ENCODE measurements around the gene MAGEA11. TPM values are rescaled to one million over a fixed set of nuclear protein-coding genes. Genes with fewer than 3 reads are reported as not detected.
"Not testable (repeated sequence)": the region's sequence is repeated elsewhere in the genome, so short reads cannot be mapped to it uniquely, and the experiment has no call there.

MAGEA11 gene
- total RNA-seq, 2 donors from 2014 or later: 5.6 TPM; not detected in 1

DNA sequence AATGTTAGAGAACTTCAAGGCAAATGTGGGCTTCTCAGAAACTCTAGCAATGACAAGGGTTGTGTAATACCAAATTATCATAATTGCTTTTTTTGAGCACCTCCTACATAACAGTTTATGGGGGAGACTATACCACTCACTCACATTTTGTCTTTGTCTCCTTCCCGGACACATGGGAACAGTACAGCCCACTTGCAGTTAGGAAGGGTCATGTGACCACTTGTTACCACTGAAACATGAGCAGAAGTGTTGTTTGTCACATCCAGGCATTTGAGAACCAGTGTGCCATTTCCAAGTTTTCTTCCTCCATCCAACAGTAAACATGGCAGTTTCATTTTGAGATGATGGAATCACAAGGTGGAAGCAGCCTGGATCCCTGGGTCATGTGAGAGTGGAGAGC, 6.9 kb downstream of the MAGEA11 start:
- no peak for DNase-seq (ENCODE audit: low spot score)
- 67% methylated on average over 1 of the region's 1 CpG for WGBS
- H3K9me3 ChIP-seq: no peaks in the 10 kb centered on the region
- H3K27ac ChIP-seq: no peak overlapping the region
- H3K4me3 ChIP-seq: no peak overlapping the region
- H3K36me3 ChIP-seq: no peaks in the 10 kb centered on the region
- no peak for TF ChIP-seq POLR2AphosphoS5 (IDR thresholded peaks at IDR 0.05)
- no peak for TF ChIP-seq POLR2A (IDR thresholded peaks at IDR 0.05)
- no peak for TF ChIP-seq CTCF (IDR thresholded peaks at IDR 0.05)
- H3K4me1 ChIP-seq (replicated peaks): no peaks in the 10 kb centered on the region
- no peaks in the 10 kb centered on the region for H3K27me3 ChIP-seq (replicated peaks; ENCODE audit: insufficient read depth)
- intact Hi-C loops (cut with DNase I): no loop called here

DNA sequence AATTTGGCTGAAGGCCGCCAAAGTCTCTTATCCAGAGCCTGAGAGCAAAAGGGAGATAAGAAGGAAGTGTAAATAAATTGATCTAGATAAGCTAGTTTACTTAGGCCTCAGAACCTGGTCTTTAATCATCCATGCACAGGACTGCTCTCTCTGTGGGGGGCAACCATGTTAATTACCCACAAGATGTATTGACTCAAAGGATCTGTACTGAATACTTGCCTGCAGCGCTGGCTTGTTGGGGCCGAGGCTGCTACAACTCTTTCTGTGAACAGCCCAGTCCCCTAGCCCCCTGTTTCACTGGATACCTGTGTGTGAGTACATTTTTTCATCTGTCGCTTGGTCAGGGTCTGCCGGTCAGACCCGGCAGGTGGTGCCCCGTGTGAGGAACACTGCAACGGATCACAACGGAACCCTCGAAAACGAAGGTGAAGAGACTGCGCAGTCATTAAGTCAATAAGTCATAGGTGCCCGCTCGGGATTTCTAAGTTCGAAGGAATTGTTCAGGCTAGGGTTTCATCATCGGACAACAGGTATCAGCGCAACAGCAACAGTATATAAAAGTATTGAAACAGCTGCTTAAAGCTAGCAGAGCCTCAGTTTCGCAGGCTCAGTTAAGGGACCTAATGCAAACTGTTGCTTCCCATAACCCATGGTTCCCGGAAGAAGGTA, 8.3 kb downstream of the MAGEA11 start:
- H3K36me3 ChIP-seq: no peaks in the 10 kb centered on the region
- 54% methylated on average over 19 of the region's 19 CpGs for WGBS
- TF ChIP-seq CTCF (IDR thresholded peaks at IDR 0.05) (no peak), POLR2AphosphoS5 (IDR thresholded peaks at IDR 0.05) (no peak), POLR2A (IDR thresholded peaks at IDR 0.05) (no peak)
- H3K4me1 ChIP-seq (replicated peaks): no peaks in the 10 kb centered on the region
- H3K27ac ChIP-seq: no peak overlapping the region
- DNase-seq (ENCODE audit: low spot score): no peak
- no peaks in the 10 kb centered on the region for H3K27me3 ChIP-seq (replicated peaks; ENCODE audit: insufficient read depth)
- intact Hi-C loops (cut with DNase I): no loop called here
- no peaks in the 10 kb centered on the region for H3K9me3 ChIP-seq
- H3K4me3 ChIP-seq: no peak overlapping the region

- intact Hi-C loops (cut with DNase I): not testable (repeated sequence)
These were observed 9.4 kb downstream of the MAGEA11 start for GRCh38 chrX:149721241-149721640.

DNA sequence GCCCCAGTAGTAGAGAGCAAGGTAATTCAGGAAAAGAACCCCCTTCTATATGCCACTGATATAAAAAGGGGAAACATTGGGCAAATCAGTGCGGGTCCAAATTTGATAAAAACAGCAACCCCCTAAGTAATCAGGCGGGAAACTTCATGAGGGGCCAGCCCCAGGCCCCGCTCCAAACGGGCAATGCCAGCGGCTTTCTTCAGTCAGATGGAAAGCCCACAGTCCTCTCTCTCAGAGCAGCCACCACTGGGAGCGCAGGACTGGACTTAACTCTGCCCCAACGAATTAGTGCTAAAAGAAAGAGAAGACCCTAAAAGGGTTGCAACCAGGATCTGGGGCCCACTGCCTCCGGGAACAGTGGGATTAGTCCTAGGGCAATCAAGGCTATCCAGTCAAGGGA, 9.9 kb downstream of the MAGEA11 start:
- DNase-seq (ENCODE audit: low spot score): no peak

More at GRCh38 chrX:149721241-149721640, 9.4 kb downstream of the MAGEA11 start:
- H3K36me3 ChIP-seq; H3K4me3 ChIP-seq; DNase-seq (ENCODE audit: low spot score); H3K4me1 ChIP-seq (replicated peaks); H3K27ac ChIP-seq; H3K27me3 ChIP-seq (replicated peaks; ENCODE audit: insufficient read depth); H3K9me3 ChIP-seq: not testable (repeated sequence)
- 88% methylated on average over 7 of the region's 7 CpGs for WGBS

DNA sequence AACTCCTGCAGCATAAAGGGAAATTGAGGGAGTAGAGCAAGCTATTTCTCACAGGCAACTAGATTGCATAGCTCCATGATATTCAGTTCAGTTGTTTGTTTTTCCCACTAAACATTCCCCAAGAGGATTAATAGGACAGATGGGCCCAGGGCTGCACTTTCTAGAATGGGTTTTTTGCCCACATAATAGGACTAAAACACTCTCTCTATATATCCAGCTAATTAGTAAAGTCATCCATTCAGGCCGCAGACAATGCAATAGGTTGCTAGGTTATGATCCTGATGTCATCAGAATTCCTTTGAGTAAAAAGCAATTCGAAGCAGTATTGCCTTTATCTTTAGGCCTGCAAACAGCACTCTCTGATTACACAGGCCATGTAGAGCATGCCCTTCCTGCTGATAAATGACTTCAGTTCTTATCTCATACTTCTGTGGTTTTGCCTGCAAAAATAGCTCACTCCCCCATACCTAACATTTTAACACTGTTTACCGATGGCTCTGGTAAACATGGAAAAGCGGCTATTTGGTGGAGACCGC, 11.8 kb downstream of the MAGEA11 start:
- H3K9me3 ChIP-seq; DNase-seq (ENCODE audit: low spot score); H3K4me3 ChIP-seq; H3K4me1 ChIP-seq (replicated peaks); intact Hi-C loops (cut with DNase I); H3K27ac ChIP-seq; H3K27me3 ChIP-seq (replicated peaks; ENCODE audit: insufficient read depth); H3K36me3 ChIP-seq: not testable (repeated sequence)
- WGBS: 65% methylated on average over 3 of the region's 5 CpGs

More for the DNA sequence above, 9.9 kb downstream of the MAGEA11 start:
- no peaks in the 10 kb centered on the region for H3K9me3 ChIP-seq
- TF ChIP-seq CTCF (IDR thresholded peaks at IDR 0.05) (no peak), POLR2AphosphoS5 (IDR thresholded peaks at IDR 0.05) (no peak), POLR2A (IDR thresholded peaks at IDR 0.05) (no peak)
- no peak overlapping the region for H3K27ac ChIP-seq
- no peaks in the 10 kb centered on the region for H3K4me1 ChIP-seq (replicated peaks)
- no peaks in the 10 kb centered on the region for H3K27me3 ChIP-seq (replicated peaks; ENCODE audit: insufficient read depth)
- H3K36me3 ChIP-seq: no peaks in the 10 kb centered on the region
- WGBS: 96% methylated on average over 8 of the region's 8 CpGs
- intact Hi-C loops (cut with DNase I): no loop called here
- no peak overlapping the region for H3K4me3 ChIP-seq

DNA sequence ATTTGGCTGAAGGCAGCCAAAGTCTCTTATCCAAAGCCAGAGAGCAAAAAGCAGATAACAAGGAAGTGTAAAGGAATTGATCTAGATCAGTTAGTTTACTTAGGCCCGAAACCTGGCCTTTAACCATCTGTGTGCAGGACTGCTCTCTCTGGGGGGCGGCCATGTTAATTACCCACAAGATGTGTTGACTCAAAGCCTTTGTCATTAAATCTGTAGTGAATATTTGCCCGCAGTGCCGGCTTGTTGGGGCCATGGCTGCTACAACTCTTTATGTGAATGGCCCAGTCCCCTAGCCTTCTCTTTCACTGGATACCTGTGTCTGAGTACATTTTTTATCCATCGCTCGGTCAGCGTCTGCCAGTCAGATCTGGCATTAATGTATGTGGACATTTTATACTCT, 15.4 kb downstream of the MAGEA11 start:
- H3K36me3 ChIP-seq; DNase-seq (ENCODE audit: low spot score); H3K27ac ChIP-seq; H3K27me3 ChIP-seq (replicated peaks; ENCODE audit: insufficient read depth); H3K4me3 ChIP-seq; H3K9me3 ChIP-seq; intact Hi-C loops (cut with DNase I); H3K4me1 ChIP-seq (replicated peaks): not testable (repeated sequence)
- no CpG with 5 or more reads among the region's 7 CpGs for WGBS

- H3K27me3 ChIP-seq (replicated peaks; ENCODE audit: insufficient read depth); H3K36me3 ChIP-seq; intact Hi-C loops (cut with DNase I); H3K9me3 ChIP-seq; H3K4me1 ChIP-seq (replicated peaks); DNase-seq (ENCODE audit: low spot score); H3K4me3 ChIP-seq; H3K27ac ChIP-seq: not testable (repeated sequence)
- no CpG with 5 or more reads among the region's 6 CpGs for WGBS
These were observed 30.4 kb downstream of the MAGEA11 start for GRCh38 chrX:149742269-149742668.

- H3K27ac ChIP-seq; H3K27me3 ChIP-seq (replicated peaks; ENCODE audit: insufficient read depth); DNase-seq (ENCODE audit: low spot score); H3K36me3 ChIP-seq; H3K9me3 ChIP-seq; H3K4me1 ChIP-seq (replicated peaks); intact Hi-C loops (cut with DNase I); H3K4me3 ChIP-seq: not testable (repeated sequence)
- no CpG with 5 or more reads among the region's 6 CpGs for WGBS
These were observed 34.6 kb downstream of the MAGEA11 start for GRCh38 chrX:149746390-149747007.

Measured in prostate gland (tissue), 2 donors.